Panc1 (cell line): ENCODE data around the gene ZFR2. TPM values are rescaled to one million over a fixed set of nuclear protein-coding genes. Genes with fewer than 3 reads are reported as not detected.

ENCODE experiments used
- ATAC-seq: fragments of 200-7000 bp; cut with Tn5 transposase; 2 replicates; pipeline ENCODE4 v1.9.1; 2020; ENCODE audit warnings: mild to moderate bottlenecking, moderate library complexity
- BruUV-seq: library from RNA; stranded (reverse); fragments of 400-500 nt; replicated peaks from 2 replicates; lab custom pipeline; 2021; lab: Mats Ljungman, UMichigan
- CTCF ChIA-PET: fragments of 300-600 bp; sonication (Branson Sonifier 250); formaldehyde crosslinking; loops from one replicate; lab custom pipeline; 2022; ENCODE audit warnings: antibody characterized with exemption; lab: Charles Lee
- POLR2A ChIA-PET: fragments of 300-600 bp; sonication (Branson Sonifier 250); formaldehyde crosslinking; loops from one replicate; lab custom pipeline; 2022; ENCODE audit warnings: antibody characterized with exemption; lab: Charles Lee
- DNase-seq: peaks from one replicate; pipeline ENCODE4 v3.0.0-alpha.2; 2010; ENCODE audit warnings: low read depth, low spot score
- H3K27ac ChIP-seq: 2 replicates; pipeline ENCODE4 v1.5.1; 2011; ENCODE audit warnings: mild to moderate bottlenecking, low read length, inconsistent platforms
- H3K27me3 ChIP-seq: fragments of 200-500 bp; sonication (Bioruptor generic); 2 replicates; pipeline ENCODE4 v1.6.0; 2014; ENCODE audit warnings: low read length, inconsistent platforms; ENCODE audit not compliant: control insufficient read depth, insufficient read depth
- H3K36me3 ChIP-seq: fragments of 200-500 bp; sonication (Bioruptor generic); 2 replicates; pipeline ENCODE4 v1.5.1; 2014; ENCODE audit warnings: inconsistent platforms, mild to moderate bottlenecking, low read length, moderate library complexity; ENCODE audit not compliant: control insufficient read depth, insufficient read depth
- H3K4me1 ChIP-seq: 2 replicates; pipeline ENCODE4 v1.5.1; 2011; ENCODE audit warnings: inconsistent platforms, mild to moderate bottlenecking, low read length, moderate library complexity; ENCODE audit not compliant: control insufficient read depth, insufficient read depth
- H3K4me3 ChIP-seq, 2 experiments: 2 replicates each; pipeline ENCODE4 v1.5.1; 2011 to 2012; ENCODE audit warnings: low read depth in 2 of 2, low read length in 2 of 2, mild to moderate bottlenecking in 2 of 2, inconsistent platforms in 1 of 2, moderate library complexity in 1 of 2
- H3K9me3 ChIP-seq: fragments of 200-500 bp; sonication (Bioruptor generic); 2 replicates; pipeline ENCODE4 v1.5.1; 2014; ENCODE audit warnings: low read depth, mild to moderate bottlenecking, inconsistent platforms, low read length, moderate library complexity; ENCODE audit not compliant: control insufficient read depth, insufficient read depth
- POLR2AphosphoS5 ChIP-seq: IDR thresholded peaks from 2 replicates; pipeline ENCODE4 v1.6.1; 2012; ENCODE audit warnings: mild to moderate bottlenecking, low read depth, low read length, moderate library complexity
- REST ChIP-seq, 2 experiments: IDR thresholded peaks; 2 replicates each; pipeline ENCODE4 v1.6.1; 2011 to 2012; ENCODE audit warnings: low read depth in 2 of 2, control low read depth in 1 of 2, low read length in 1 of 2, mild to moderate bottlenecking in 1 of 2, moderate library complexity in 1 of 2; ENCODE audit not compliant: insufficient read depth in 1 of 2
- SIN3A ChIP-seq: IDR thresholded peaks from 2 replicates; pipeline ENCODE4 v1.6.1; 2012; ENCODE audit warnings: low read depth, mild to moderate bottlenecking, low read length, moderate library complexity, borderline replicate concordance; ENCODE audit not compliant: insufficient read depth
- TCF7L2 ChIP-seq: IDR thresholded peaks from 2 replicates; pipeline ENCODE4 v1.6.1; 2011; ENCODE audit warnings: mild to moderate bottlenecking, low read depth, low read length, inconsistent platforms
- in situ Hi-C: cut with HindIII; loops from 2 replicates; pipeline ENCODE4 v1.10.0; 2016; ENCODE audit warnings: low sequenced_read_pairs, low pct_unique_long_range_greater_than_20kb
- intact Hi-C: fragments of 100-400 bp; cut with micrococcal nuclease; formaldehyde crosslinking; loops from one replicate; pipeline ENCODE4 v1.10.0; 2022; ENCODE audit not compliant: unreplicated experiment
- total RNA-seq: library from RNA; stranded (reverse); gene quantifications from one replicate; pipeline ENCODE4 v1.2.1, GENCODE V29; 2021; ENCODE audit not compliant: unreplicated experiment
- TF ChIP-seq, protein P1 (sequence below): fragments of 450-650 bp; IDR thresholded peaks from 2 replicates; pipeline ENCODE4 v1.5.1; 2017; ENCODE audit warnings: mild to moderate bottlenecking

Gene ZFR2
- total RNA-seq, 1 experiment from 2014 or later = 0.74 TPM

DNA sequence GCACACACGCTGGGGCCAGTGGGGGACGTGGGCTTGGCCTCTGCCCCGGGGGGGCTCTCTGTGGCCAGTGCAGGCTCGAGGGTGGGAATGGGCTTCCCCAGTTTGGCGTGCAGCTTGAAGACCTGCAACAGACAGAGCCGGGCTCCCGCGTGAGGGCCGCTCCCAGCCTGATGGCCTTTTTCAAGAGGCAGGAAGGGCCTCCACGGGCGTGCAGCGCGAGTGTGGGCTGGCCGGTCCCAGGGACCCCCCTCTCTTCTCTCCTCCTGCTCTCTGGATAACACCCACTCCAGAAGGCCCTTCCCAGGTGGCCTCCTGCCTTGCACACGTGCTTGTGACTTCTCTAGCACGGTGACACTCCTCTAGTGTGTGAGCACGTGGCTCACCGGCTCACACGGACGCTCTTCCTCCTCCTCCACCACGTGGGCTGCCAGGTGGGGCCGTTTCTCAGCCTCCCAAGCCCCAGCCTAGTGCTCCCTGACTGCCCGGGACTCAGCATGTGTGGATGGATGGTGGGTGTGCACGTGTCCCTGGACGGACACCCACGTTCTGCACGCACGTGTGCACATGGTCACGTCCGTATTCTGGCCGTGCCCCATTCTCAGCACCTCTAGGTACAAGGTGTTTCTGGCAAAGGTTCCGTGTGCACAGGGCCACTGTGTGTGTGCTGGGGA is 43.4 kb downstream of the ZFR2 start:
- no peak for TF ChIP-seq SIN3A
- TF ChIP-seq TCF7L2 = no peak
- TF ChIP-seq, protein P1, sequence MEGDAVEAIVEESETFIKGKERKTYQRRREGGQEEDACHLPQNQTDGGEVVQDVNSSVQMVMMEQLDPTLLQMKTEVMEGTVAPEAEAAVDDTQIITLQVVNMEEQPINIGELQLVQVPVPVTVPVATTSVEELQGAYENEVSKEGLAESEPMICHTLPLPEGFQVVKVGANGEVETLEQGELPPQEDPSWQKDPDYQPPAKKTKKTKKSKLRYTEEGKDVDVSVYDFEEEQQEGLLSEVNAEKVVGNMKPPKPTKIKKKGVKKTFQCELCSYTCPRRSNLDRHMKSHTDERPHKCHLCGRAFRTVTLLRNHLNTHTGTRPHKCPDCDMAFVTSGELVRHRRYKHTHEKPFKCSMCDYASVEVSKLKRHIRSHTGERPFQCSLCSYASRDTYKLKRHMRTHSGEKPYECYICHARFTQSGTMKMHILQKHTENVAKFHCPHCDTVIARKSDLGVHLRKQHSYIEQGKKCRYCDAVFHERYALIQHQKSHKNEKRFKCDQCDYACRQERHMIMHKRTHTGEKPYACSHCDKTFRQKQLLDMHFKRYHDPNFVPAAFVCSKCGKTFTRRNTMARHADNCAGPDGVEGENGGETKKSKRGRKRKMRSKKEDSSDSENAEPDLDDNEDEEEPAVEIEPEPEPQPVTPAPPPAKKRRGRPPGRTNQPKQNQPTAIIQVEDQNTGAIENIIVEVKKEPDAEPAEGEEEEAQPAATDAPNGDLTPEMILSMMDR = no peak
- no peak for TF ChIP-seq POLR2AphosphoS5
- TF ChIP-seq REST (IDR thresholded peaks at IDR 0.05; ENCODE audit: insufficient read depth in 1 of 2, low read depth in 2 of 2, low read length in 1 of 2) = no peak
- no peaks in the 10 kb centered on the region for H3K27me3 ChIP-seq
- DNase-seq (no peak), ATAC-seq (no peak)
- BruUV-seq = no TSS peak
- ChIA-PET CTCF (interaction anchor here (0.6 kb wide), 1 partner anchor 34 kb away, joined by 10 read pairs; no protein-coding TSS in a partner anchor), POLR2A (no interaction called here)
- in situ Hi-C loops (no loop called here), intact Hi-C loops (no loop called here)
- no peaks in the 10 kb centered on the region for H3K36me3 ChIP-seq
- no peak overlapping the region for H3K4me3 ChIP-seq
- H3K27ac ChIP-seq = no peak overlapping the region
- no peaks in the 10 kb centered on the region for H3K9me3 ChIP-seq
- H3K4me1 ChIP-seq = no peaks in the 10 kb centered on the region

- no TSS peak for BruUV-seq
- TF ChIP-seq SIN3A (no peak), TCF7L2 (no peak), POLR2AphosphoS5 (no peak), REST (IDR thresholded peaks at IDR 0.05; ENCODE audit: insufficient read depth in 1 of 2, low read depth in 2 of 2, low read length in 1 of 2) (no peak)
- TF ChIP-seq, protein P1 = no peak
- Histone ChIP-seq H3K27ac (no peak overlapping the region), H3K9me3 (no peaks in the 10 kb centered on the region), H3K27me3 (no peaks in the 10 kb centered on the region), H3K36me3 (no peaks in the 10 kb centered on the region), H3K4me3 (no peak overlapping the region), H3K4me1 (no peaks in the 10 kb centered on the region)
- intact Hi-C loops (no loop called here), in situ Hi-C loops (no loop called here)
- no peak for DNase-seq
- ChIA-PET POLR2A (no interaction called here), CTCF (no interaction called here)
- no peak for ATAC-seq
Observed at GRCh38 chr19:3823350-3823713, 45.5 kb downstream of the ZFR2 start.
